Smooth muscle cell of the coronary artery (primary cell): ENCODE results near the gene PCDHA8. TPM values are rescaled to one million over a fixed set of nuclear protein-coding genes. Genes with fewer than 3 reads are reported as not detected.

Source experiments
- total RNA-seq: library from RNA; depleted of rRNA; stranded (reverse); fragments of >200 nt; gene quantifications from 2 replicates; pipeline ENCODE4 v1.2.3, GENCODE V29; 2014; ENCODE audit warnings: low replicate concordance

Gene PCDHA8, protein sequence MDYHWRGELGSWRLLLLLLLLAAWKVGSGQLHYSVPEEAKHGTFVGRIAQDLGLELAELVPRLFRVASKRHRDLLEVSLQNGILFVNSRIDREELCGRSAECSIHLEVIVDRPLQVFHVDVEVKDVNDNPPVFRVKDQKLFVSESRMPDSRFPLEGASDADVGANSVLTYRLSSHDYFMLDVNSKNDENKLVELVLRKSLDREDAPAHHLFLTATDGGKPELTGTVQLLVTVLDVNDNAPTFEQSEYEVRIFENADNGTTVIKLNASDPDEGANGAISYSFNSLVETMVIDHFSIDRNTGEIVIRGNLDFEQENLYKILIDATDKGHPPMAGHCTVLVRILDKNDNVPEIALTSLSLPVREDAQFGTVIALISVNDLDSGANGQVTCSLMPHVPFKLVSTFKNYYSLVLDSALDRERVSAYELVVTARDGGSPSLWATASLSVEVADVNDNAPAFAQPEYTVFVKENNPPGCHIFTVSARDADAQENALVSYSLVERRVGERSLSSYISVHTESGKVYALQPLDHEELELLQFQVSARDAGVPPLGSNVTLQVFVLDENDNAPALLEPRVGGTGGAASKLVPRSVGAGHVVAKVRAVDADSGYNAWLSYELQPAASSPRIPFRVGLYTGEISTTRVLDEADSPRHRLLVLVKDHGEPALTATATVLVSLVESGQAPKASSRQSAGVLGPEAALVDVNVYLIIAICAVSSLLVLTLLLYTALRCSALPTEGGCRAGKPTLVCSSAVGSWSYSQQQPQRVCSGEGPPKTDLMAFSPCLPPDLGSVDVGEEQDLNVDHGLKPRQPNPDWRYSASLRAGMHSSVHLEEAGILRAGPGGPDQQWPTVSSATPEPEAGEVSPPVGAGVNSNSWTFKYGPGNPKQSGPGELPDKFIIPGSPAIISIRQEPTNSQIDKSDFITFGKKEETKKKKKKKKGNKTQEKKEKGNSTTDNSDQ
- under 0.01 and 0.47 TPM in 2 replicates for total RNA-seq

DNA sequence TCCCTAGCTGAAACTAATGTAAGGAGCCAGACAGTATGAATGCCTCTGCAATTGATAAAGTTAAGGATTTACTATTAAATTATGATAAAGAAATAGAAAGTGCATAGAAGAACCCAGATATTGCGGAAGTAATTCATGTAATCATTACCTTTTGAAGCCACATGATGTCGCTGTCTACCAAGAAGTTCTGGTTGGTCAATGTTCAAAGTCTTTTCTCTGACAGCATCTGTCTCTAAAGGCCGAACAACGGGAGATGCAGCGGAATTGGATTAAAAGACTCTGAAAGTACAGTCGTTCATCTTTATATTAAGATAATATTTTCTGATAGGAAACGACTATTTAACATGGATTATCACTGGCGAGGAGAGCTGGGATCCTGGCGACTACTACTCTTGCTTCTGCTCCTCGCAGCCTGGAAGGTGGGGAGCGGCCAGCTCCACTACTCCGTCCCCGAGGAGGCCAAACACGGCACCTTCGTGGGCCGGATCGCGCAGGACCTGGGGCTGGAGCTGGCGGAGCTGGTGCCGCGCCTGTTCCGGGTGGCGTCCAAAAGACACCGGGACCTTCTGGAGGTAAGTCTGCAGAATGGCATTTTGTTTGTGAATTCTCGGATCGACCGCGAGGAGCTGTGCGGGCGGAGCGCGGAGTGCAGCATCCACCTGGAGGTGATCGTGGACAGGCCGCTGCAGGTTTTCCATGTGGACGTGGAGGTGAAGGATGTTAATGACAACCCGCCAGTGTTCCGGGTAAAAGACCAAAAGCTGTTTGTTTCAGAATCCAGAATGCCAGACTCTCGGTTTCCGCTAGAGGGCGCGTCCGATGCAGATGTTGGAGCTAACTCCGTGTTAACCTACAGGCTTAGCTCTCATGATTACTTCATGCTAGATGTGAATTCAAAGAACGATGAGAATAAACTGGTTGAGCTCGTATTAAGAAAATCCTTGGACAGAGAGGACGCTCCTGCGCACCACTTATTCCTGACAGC is at the start of gene PCDHA8:
Gene PCDHA8 (plus strand): TSS at position 210 of the 985 bp plus-strand sequence. CDS start 135 bp downstream, at position 345.

DNA sequence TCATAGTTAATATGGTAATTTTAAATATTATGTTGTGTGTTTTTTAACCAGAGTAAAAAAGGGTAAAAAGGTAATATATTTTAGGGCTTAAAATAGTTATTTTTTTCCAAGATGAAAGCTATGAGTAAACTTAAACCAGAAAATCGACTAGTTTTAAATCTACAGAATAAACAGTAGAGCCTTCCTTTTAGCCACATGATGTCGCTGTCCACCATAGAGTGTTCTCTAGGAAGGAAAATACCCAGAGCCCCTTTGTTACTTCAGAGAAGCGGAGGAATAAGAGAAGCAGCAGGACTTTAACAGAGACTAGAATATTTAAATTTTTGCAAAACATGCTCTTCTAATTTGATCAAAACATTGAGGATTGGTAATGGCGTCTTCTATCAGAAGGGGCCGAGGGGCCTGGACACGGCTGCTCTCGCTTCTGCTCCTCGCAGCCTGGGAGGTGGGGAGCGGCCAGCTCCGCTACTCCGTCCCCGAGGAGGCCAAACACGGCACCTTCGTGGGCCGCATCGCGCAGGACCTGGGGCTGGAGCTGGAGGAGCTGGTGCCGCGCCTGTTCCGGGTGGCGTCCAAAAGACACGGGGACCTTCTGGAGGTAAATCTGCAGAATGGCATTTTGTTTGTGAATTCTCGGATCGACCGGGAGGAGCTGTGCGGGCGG is 46.3 kb upstream of the PCDHA8 start, which contains the start of gene PCDHA2:
Gene PCDHA2 (plus strand): TSS at position 258 of the 664 bp plus-strand sequence.

DNA sequence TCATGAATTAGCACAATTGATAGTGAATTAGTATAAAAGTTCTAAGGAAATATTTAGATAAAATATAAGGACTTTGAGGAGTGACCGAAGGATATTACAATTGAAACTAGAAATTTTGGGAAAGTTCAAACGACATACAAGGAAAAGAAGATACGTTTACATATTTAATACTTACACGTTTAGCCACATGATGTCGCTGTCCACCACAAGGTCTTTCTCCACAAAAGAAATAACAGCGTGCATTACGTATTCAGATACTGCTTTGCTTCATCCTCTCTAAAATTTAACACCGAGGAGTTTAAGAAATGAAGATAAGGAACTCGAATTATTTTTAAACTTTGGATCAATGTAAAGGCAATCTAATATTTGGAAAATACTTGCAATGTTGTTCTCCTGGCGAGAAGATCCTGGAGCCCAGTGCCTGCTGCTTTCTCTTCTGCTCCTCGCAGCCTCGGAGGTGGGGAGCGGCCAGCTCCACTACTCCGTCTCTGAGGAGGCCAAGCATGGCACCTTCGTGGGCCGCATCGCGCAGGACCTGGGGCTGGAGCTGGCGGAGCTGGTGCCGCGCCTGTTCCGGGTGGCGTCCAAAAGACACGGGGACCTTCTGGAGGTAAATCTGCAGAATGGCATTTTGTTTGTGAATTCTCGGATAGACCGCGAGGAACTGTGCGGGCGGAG is 40.0 kb upstream of the PCDHA8 start, which contains the start of gene PCDHA3:
Gene PCDHA3 (plus strand): TSS at position 242 of the 678 bp plus-strand sequence.

DNA sequence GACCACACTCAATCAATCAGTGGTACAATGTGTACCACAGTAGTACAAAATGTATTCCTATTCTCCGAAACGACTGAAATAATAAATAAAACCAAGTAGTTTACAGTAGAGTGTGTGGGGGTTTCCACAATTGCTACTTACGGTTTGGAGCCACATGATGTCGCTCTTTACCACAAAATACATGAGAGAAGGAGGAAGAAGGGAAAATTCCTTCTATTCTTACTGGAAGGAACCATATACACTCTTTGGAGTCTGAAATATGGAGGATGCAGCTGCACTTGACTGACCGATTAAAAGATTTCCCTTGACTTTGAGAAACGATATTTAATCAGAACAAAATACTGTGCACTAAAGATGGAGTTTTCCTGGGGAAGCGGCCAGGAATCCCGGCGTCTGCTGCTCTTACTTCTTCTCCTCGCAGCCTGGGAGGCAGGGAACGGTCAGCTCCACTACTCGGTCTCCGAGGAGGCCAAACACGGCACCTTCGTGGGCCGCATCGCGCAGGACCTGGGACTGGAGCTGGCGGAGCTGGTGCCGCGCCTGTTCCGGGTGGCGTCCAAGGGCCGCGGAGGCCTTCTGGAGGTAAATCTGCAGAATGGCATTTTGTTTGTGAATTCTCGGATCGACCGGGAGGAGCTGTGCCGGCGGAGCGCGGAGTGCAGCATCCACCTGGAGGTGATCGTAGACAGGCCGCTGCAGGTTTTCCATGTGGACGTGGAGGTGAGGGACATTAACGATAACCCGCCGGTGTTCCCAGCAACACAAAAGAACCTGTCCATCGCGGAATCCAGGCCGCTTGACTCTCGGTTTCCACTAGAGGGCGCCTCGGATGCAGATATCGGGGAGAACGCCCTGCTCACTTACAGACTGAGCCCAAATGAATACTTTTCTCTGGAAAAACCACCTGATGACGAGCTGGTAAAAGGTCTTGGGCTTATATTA is 33.9 kb upstream of the PCDHA8 start, which contains the start of gene PCDHA4:
Gene PCDHA4 (plus strand): TSS at position 235 of the 942 bp plus-strand sequence.

DNA sequence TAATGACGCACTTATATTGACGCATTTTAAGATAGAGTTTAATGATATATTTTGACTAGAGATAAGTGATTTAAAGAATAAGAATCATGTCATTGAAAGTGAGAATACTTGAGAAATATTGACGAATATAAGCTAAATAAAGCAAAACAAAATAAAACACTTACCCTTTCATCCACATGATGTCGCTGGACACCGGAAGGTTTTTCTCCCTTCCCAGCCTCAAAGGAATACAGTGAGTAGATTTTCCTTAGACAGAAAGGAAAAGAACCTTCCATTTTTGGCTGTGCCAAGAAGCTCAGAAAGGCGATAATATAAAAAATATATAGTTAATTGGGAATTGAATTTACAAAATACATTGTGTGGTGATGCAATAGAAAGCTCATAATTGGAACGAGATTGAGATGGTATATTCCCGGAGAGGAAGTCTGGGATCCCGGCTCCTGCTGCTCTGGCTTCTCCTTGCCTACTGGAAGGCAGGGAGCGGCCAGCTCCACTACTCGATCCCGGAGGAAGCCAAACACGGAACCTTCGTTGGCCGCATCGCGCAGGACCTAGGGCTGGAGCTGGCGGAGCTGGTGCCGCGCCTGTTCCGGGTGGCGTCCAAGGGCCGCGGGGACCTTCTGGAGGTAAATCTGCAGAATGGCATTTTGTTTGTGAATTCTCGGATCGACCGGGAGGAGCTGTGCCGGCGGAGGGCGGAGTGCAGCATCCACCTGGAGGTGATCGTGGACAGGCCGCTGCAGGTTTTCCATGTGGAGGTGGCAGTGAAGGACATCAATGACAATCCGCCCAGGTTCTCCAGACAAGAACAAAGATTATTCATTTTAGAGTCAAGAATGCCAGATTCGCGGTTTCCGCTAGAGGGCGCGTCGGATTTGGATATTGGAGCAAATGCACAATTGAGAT is 19.4 kb upstream of the PCDHA8 start, which contains the start of gene PCDHA5:
Gene PCDHA5 (plus strand): TSS at position 239 of the 906 bp plus-strand sequence.

DNA sequence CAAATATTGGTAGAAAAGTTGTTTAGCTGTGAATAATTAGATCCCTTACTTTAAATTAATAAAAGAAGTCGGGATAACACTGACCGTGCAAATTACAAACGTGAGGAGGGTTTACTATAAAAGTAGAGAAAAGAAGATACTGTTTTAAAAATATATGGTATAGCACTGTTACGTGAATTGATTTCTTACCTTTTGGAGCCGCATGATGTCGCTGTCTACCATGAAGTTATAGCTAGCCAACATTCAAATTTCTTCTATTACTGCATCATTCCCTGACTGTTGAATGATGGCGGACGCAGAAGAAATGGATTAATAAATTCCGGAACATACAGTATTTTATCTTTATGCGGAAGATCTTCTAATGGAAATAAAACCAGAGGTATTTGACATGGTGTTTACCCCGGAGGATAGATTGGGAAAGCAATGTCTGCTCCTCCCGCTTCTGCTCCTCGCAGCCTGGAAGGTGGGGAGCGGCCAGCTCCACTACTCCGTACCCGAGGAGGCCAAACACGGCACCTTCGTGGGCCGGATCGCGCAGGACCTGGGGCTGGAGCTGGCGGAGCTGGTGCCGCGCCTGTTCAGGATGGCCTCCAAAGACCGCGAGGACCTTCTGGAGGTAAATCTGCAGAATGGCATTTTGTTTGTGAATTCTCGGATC is 13.2 kb upstream of the PCDHA8 start, which contains the start of gene PCDHA6:
Gene PCDHA6 (plus strand): TSS at position 257 of the 658 bp plus-strand sequence. CDS start 132 bp downstream, at position 389.

DNA sequence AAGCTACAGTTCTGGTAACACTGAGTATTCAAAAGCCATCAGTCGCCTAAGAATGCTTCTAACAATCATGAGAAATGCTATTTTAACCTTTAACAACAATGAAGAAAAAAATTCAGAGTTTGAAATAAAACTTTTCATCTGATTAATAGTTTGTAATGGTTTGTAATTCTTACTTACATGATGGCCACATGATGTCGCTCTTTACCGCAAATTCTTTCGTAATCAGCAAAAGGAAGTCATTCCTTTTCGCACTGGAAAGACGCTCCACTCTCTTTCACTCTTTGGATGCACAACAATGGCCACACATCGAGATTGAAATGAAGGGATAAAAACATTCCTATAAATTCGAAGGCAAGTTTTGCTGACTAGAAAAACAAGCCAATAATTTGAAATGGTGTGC is 7.0 kb upstream of the PCDHA8 start, which contains the start of gene PCDHA7:
Gene PCDHA7 (plus strand): TSS at position 277 of the 400 bp plus-strand sequence. CDS start 115 bp downstream, at position 392.

DNA sequence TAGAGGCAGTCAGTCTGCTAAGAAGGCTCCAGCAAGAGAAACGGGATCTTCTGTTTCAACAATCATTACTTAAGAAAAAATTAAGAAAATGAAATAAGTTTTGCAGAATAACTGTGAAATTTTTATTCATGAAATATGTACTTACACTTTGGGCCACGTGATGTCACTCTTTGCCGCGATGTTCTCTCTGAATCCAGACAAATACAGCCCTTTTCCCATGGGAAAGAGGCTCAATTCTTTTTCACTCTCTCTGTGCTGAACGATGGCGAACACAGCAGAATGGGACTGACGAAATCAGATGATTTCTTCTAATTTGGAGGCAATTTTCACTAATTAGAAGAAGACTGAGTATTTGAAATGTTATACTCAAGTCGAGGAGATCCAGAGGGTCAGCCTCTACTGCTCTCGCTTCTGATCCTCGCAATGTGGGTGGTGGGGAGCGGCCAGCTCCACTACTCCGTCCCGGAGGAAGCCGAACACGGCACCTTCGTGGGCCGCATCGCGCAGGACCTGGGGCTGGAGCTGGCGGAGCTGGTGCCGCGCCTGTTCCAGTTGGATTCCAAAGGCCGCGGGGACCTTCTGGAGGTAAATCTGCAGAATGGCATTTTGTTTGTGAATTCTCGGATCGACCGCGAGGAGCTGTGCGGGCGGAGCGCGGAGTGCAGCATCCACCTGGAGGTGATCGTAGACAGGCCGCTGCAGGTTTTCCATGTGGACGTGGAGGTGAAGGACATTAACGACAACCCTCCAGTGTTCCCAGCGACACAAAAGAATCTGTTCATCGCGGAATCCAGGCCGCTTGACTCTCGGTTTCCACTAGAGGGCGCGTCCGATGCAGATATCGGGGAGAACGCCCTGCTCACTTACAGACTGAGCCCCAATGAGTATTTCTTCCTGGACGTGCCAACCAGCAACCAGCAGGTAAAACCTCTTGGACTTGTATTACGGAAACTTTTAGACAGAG is 7.4 kb downstream of the PCDHA8 start, which contains the start of gene PCDHA9:
Gene PCDHA9 (plus strand): TSS at position 244 of the 964 bp plus-strand sequence. CDS start 114 bp downstream, at position 358.

DNA sequence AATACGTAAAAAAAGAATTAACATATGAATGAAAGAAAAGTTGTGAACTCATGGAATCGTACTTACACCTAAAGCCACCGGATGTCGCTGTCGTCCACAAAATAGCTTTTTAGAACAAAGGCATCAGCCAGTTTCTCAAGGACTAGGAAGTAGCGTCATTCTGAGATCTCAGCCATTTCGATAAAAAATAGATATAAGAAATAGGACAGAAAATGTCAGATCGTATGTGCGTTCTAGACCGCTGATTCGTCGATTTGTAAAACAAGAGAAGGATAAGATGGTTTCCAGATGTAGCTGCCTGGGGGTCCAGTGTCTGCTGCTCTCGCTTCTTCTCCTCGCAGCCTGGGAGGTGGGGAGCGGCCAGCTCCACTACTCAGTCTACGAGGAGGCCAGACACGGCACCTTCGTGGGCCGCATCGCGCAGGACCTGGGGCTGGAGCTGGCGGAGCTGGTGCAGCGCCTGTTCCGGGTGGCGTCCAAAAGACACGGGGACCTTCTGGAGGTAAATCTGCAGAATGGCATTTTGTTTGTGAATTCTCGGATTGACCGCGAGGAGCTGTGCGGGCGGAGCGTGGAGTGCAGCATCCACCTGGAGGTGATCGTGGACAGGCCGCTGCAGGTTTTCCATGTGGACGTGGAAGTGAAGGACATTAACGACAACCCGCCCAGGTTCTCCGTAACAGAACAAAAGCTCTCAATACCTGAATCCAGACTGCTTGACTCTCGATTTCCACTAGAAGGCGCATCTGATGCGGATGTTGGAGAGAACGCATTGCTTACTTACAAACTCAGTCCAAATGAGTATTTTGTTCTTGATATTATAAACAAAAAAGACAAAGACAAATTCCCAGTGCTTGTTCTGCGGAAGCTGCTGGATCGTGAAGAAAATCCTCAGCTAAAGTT is 15.0 kb downstream of the PCDHA8 start, which contains the start of gene PCDHA10:
Gene PCDHA10 (plus strand): TSS at position 126 of the 903 bp plus-strand sequence. CDS start 152 bp downstream, at position 278.

DNA sequence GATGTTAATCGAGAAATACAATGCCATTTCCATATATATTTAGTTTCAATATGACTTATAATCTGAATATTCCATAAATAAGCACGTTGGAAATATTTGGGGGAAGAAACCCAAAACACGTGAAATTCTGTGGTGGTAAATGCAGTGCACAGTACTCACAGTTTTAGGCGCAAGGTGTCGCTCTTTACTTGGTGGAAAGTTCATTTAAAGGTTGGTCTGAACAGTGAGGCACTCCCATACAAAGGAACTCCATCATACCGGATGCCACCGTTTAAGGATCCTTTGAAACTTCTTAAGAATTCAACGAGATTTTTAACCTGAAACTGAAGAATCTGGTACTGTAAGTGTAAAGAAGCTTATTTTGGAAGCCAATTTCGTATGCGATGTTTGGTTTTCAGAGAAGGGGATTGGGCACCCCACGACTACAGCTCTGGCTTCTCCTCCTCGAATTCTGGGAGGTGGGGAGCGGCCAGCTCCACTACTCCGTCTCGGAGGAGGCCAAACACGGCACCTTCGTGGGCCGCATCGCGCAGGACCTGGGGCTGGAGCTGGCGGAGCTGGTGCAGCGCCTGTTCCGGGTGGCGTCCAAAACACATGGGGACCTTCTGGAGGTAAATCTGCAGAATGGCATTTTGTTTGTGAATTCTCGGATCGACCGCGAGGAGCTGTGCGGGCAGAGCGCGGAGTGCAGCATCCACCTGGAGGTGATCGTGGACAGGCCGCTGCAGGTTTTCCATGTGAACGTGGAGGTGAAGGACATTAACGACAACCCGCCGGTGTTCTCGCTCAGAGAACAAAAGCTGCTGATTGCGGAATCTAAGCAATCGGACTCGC is 28.0 kb downstream of the PCDHA8 start, which contains the start of gene PCDHA11:
Gene PCDHA11 (plus strand): TSS at position 237 of the 834 bp plus-strand sequence. CDS start 147 bp downstream, at position 384.

DNA sequence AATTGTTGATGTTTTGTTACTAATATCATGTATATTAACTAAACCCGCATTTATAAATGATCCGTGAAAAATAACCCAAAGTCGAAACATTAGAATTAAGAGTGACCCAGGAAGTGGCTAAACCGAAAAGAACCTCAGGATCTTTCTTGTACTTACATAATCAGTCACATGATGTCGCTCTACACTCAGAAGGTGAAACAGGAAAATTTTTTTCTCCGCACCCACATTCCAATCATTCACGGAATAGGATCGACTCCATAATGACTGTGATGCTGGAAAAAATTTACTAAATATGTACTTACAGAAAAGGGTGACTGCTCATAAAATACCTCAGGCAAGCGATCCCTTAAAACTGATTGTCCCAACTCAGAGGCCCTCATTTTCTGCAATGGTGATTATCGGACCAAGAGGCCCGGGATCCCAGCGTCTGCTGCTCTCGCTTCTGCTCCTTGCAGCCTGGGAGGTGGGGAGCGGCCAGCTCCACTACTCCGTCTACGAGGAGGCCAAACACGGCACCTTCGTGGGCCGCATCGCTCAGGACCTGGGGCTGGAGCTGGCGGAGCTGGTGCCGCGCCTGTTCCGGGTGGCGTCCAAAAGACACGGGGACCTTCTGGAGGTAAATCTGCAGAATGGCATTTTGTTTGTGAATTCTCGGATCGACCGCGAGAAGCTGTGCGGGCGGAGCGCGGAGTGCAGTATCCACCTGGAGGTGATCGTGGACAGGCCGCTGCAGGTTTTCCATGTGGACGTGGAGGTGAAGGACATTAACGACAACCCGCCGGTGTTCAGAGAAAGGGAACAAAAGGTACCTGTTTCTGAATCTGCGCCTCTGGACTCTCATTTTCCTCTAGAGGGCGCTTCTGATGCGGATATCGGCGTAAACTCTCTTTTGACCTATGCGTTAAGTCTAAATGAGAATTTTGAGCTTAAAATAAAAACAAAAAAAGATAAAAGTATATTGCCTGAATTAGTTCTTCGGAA is 34.4 kb downstream of the PCDHA8 start, which contains the start of gene PCDHA12:
Gene PCDHA12 (plus strand): TSS at position 224 of the 981 bp plus-strand sequence. CDS start 165 bp downstream, at position 389.

DNA sequence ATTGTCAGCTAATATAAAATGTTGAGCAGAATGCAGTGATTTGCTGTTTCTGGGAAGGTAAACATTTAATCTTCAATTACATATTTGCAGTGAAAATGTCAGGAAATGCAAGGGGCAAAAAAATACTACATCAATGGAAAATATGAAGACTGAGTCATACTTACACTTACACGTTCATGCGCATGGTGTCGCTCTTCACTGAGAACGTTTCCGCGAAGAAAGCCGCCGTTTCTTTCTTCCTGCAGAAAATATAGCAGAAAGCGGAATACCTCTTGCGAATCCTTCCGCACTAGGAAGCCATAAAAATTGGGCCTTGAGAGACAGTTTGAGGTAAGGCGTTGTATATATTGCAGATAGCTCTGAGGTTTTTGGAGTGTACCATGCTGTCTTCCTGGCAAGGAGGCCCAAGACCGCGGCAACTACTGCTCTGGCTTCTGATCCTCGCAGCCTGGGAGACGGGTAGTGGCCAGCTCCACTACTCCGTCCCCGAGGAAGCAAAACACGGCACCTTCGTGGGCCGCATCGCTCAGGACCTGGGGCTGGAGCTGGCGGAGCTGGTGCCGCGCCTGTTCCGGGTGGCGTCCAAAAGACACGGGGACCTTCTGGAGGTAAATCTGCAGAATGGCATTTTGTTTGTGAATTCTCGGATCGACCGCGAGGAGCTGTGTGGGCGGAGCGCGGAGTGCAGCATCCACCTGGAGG is 41.1 kb downstream of the PCDHA8 start, which contains the start of gene PCDHA13:
Gene PCDHA13 (plus strand): TSS at position 236 of the 702 bp plus-strand sequence. CDS start 145 bp downstream, at position 381.

